ENCODE results near the gene ACKR2.
"Not testable (repeated sequence)": the region's sequence is repeated elsewhere in the genome, so short reads cannot be mapped to it uniquely, and the experiment has no call there.

Gene ACKR2

DNA sequence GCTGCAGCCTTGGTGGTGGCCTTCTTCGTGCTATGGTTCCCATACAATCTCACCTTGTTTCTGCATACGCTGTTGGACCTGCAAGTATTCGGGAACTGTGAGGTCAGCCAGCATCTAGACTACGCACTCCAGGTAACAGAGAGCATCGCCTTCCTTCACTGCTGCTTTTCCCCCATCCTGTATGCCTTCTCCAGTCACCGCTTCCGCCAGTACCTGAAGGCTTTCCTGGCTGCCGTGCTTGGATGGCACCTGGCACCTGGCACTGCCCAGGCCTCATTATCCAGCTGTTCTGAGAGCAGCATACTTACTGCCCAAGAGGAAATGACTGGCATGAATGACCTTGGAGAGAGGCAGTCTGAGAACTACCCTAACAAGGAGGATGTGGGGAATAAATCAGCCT lies 56.0 kb downstream of the ACKR2 start:
- FAIRE-seq = no peak

DNA sequence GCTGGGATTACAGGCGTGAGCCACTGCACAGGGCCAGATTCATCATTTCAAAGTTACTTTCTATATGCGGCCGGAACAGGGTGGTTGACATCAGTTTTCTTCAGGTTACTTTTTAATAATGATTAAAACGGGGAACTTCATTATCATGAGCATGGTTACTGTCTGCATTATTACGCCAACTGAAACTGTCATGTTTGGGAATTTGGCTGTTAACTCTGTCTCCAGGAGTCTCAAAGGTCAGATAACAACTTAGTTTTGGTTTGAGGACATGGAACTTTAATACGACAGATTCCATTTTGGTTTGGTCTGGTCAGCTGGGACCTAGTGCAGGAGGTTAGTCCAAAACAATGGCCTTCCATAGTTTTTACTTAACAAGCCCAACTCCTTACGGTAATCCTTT lies 57.9 kb downstream of the ACKR2 start:
- no peak for FAIRE-seq

DNA sequence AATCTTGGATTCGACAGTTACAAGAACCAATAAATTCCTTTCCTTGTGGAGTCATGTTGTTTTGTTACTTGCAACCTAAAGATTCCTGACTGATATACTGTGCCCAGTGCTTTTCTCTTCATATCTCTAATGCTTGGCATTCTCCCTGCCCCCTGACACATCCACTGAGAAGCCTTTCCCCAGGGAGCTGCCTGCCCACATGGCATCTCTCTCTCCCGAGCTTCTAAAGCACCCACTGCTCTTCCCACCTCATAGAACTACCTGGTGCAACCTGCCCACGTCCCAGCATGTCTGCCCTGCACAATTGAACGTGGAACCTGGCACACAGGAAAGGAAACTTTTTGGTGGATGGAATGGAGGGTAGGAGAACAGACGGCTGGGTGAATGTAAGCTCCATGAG lies 59.6 kb downstream of the ACKR2 start:
- no peak for FAIRE-seq

DNA sequence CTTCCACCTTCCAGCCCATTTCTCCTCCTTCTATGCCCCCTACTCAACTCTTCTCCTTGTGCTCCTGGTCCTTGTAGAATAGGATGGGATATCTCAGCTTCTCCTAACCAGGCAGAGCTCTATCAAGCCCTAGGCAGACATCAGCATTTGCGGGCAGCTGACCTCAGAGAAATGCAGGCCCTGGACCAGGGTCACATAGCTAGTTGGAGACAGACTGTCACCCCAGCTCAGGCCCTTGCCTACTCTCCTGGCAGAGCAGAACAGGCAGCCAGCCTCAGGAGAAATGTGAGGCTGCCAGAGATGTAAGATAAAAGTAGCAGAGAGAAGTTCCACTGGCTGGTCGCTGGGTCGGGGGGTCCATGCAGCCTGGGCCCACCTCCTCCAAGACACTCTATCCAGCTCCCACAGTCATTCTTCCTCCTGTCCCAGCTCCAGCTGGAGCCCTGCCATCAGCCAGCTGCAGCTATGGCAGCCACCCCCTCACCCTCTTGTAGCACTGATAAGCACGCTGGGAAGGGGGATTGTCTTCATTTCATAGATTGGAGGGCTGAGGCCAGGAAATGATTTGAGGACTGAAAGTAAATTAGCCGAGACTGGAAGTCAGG lies 62.4 kb downstream of the ACKR2 start:
- FAIRE-seq = no peak

DNA sequence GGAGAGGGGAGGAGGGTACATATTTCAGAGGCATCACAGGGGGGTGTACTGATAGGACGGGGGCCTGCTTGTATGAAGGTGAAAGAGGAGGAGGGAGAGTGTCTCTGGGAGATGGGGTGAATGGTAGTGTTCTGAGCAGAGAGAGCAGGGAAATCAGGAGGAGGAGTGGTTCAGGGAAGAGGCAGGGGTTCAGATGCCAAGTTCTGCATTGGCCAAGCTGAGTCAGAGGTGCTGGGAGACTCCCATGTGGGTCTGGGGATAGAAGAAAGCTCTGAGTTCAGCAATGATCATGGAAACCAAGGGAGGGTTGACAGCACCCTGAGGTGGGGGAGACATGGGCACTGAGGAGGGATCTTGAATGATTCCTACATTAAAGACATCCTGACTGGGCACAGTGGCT lies 63.5 kb downstream of the ACKR2 start:
- FAIRE-seq = no peak

DNA sequence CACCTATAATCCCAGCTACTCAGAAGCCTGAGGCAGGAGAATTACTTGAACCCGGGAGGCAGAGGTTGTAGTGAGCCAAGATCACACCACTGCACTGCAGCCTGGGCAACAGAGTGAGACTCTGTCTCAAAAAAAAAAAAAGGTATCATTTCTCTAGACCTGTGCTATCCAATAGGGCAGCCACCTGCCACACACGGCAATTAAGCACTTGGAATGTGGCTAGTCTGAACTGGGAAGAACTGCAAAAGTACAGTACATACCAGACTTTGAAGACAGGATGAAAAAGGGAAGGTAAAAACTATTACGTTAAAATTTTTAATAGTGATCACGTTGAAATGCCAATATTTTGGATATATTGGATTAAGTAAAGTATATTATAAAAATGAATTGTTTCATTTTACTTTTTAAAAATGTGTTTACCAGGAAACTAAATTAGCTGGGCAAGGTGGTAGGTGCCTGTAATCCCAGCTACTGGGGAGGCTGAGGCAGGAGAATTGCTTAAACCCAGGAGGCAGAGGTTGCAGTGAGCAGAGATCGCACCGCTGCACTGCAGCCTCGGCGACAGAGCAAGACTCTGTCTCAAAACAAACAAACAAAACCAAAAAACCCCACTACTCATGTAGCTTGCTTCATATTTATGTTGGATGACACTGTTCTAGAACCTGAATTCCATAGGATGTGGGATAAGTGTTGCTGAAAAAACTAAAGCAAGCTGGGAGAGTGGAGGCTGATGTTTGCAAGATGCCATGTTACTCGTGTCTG lies 64.2 kb downstream of the ACKR2 start:
- FAIRE-seq = no peak

DNA sequence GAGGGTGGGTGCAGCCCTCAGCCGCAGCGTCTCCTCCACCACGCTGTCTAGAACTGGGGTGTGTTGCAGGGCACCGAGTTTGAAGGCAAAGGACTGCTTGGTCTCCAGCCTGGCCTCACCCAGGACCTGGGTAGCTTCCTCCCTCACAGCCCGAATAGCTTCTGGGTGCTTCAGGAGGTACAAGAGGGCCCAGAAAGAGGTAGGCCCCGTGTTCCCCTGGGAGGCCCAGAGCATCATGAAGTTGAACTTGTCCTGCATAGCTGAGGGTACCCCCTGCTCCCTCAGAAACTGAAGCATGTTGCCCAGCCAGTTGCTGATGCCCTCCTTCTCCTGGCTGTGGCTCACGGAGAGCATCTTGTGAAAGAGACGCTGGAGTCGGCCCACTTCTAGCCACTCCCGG lies 65.5 kb downstream of the ACKR2 start:
- FAIRE-seq = no peak

DNA sequence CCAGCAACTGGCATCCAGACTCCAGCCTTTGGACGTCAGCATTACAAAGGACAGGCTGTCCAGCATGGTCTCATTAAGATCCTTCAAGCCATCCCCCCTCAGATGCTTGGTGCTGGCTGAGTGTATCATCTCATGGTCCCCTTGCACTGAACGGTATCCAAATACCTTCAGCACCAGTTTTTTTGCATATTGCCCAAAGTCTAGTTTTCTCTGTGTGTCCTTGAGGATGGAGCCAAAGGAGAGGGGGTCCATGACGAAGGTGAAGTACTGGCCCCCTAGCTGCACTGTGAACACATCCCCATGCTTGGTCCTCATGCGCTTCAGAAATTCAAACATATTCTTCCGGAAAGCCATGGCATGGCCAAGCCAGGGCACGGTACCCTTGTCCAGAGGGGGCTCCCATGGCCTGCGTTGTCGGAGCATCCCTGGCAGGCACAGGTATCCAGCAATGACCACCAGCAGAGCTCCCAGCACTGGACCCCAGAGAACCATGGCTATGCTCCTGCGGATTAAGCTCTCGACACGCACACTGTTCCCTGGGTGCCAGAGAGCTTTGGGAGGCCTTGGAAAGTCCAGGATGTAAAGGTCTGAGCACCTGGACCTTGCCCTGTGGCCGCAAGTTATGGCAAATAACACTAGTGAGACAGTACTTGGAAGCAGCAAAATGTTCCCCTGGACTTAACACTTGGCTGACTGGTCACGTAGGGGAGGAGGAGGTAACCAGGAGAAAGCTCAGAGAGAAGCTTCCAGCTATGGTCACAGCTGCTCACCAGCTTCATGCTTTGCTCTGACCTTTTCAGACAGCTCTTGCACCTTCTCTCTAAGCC lies 66.3 kb downstream of the ACKR2 start, which contains the start of gene CYP8B1:
Gene CYP8B1, minus strand, starts transcription at position 555 of the 827 bp plus-strand sequence. Its CDS starts 63 bp downstream, at position 492.
- FAIRE-seq = no peak

DNA sequence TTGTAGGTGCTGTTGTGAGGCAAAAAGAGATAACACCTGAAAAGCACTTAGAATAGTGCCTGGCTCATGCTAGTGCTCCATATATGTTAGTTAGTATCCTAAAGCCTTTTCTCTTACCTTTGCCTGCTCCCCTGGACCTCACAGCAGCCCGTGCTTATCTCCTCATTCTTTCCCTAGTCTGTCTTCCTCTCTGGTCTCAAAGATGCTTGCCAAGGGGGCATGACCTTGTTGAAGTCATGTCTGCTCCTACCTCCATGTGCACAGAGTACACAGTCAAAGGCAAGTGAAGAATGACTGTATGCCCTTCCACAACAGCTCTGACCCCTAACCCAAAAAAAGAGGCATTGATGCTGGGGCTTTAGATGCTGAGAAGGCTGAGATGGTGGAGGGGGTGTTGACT lies 67.2 kb downstream of the ACKR2 start:
- FAIRE-seq = no peak

DNA sequence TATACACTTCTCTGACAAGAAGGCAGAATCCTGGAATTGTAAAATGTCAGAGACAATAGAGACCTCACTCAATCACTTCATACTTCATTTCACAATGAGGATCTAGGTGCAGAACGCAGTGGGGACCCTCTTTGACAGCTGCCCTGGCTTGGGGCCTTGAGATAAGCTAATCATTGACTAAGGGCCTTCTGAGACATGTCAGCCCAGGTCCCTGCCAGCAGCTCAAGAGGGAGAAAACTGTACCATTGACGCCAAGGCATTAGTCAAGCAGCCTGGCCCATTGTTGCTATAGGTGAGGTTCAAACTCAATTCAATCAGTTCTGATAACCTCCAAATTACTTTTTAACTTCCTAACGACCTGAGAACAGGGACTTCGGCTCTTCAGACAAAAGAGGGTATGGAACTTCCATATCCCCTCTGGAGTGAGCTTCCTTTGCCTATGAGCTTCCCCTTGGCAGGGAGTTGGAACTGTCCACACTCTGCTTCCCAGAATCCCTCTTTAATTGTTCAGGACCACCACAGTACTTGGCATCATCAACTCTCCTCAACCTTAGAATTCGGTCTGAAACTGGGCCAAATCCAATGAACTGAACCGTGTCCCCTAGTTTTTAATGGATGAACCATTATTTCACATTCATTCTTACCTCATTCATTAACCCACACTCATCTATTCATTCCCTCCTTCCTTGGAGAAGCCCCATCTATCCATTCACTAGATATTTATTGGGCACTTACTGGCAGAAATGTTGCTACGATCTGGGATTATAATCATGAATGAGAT lies 67.9 kb downstream of the ACKR2 start:
- no peak for FAIRE-seq

DNA sequence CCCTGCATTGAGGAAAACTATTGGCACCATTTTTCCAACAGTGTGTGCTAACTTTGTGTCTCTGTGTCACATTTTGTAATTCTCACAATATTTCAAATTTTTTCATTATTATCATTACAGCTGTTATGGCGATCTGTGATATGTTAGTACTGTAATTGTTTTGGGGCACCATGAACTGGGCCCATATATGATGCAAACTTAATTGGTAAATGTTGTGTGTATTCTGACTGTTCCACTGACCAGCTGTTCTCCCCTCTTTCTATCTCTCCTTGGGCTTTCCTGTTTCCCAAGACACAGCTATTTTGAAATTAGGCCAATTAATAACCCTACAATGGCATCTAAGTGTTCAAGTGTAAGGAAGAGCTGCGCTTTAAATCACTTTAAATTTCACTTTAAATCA lies 68.6 kb downstream of the ACKR2 start:
- FAIRE-seq = no peak

DNA sequence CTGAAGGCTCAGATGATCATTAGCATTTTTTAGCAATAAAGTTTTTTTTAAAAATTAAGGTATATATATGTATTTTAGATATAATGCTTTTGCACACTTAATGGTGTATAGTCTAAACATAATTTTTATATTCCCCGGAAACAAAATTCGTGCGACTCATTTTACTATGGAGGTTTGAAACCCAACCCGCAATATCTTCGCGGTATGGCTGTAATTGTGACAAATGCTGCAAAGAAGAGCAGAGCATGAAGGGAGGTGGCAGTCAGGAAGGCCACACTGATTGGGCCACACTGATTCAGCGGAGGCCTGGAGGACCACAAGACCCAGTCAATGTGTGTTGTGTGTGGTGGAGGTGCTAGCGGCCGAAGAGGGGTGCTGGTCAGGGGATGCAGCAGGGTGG lies 70.9 kb downstream of the ACKR2 start:
- FAIRE-seq = no peak

DNA sequence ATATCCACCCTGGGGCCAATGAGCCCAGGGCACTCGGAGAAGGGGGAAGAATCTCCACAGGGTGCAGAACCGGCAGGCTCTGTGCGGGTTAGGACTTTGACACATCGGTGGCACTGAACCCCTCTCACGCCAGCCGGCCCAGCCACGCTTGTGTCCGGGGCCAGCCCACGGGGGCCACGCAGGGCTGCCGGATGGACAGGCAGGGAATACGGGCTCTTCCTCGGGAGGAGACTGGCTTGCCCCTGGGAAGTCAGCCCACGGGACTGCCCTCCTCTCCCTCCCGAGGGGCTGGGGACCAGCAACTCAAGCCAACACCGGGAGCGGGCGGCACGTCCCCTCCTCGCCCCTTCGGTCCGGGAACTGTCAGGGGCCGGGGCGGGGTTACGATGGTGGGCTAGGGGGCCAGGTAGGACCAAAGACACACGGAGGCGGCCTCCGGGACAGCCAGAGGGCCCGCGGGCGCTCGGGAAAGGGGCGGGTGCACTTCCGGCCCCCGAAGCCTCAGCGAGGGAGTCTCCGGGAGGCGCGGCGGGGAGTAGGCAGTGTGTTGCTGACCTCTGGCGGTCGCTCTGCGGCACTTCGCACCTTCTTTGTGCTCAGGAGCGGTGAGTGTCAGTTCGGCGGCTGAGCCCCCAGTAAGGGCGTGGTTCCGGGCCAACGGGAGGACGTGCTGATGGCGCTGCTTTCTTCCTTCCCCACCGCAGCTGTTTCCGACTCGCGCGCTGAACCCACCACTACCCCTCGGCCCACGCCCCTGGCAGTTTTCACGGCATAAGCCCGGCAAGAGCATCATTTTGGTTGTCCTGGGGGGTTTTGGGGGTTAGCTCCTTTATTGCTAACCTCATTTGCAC lies 71.6 kb downstream of the ACKR2 start:
- FAIRE-seq = no peak

DNA sequence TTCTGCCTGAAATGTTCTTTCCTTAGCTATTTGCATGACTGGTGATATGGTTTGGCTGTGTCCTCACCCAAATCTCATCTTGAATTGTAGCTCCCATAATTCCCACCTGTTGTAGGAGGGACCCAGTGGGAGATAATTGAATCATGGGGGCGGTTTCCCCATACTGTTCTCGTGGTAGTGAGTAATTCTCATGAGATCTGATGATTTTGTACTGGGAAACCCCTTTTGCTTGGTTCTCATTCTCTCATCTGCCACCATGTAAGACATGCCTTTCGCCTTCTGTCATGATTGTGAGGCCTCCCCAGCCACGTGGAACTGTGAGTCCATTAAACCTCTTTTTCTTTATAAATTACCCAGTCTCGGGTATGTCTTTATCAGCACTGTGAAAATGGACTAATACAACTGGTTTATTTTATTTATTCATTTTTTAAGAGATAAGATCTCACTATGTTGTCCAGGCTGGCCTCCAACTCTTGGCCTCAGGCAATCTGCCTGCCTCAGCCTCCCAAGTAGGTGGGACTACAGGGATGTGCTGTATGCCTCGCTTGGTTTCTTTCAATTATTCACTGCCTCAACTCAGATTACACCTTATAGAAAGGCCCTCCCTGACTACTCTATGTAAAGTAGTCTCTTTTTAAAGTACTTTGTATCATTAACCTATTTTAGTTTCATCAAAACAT lies 74.1 kb downstream of the ACKR2 start:
- FAIRE-seq = not testable (repeated sequence)

DNA sequence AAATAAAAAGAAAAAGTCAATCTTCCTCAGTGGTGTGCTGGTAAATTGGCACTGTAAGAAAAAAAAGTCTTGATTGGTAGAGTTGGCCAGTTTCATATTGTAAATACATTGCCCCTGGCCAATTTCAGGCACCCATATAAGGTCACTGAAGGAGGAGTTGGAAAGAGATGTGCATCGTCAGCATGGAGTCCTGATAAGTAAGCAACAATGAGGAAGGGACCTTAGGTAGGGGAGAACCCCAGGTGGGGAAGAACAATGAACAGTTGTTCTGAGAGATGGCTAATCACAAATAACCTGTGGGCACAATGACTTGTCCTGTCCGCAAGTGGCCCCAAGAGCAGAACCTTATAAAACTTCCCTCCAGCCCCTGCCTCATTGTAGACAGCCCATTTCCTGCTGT lies 75.1 kb downstream of the ACKR2 start:
- FAIRE-seq = no peak

DNA sequence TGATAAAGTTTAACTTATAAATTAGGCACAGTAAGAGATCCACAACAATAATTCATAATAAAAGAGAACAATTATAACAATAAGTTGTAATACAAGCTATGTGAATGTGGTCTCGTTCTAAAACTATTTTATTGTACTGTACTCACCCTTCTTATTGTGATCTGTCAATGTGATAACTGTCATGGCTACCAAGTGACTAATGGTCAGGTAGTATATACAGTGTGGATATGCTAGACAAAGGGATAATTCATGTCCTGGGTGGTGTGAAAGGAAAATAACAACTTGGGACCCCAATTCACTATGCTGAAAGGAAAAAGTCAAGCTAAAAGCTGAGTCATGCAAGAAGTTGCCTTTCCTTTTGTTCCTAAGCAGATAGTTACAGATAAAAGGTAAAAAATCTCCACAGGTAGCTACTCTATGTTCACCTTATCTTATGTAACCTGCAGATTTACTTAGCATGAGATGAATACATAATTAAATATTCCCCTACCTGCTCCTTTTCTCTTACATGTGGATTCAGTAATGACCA lies 77.1 kb downstream of the ACKR2 start:
- FAIRE-seq = no peak

DNA sequence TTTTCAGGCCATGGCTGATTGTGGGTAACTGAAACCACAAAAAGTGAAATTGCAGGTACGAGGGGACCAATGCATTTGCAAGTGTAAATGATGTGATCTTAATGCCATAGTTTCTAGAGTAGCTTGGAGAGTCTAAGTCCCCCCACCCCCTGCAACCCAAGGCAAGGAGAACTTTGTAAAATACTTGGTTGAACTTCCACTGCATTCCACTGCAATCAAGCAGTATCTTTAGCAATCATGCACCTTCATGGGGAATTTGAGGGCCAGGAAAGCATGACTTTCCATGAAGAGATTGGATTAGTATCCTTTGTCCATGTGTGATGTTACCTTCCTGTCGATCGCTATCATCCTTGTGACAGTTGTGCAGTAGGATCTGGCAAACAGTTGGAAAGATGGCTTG lies 77.8 kb downstream of the ACKR2 start:
- no peak for FAIRE-seq

DNA sequence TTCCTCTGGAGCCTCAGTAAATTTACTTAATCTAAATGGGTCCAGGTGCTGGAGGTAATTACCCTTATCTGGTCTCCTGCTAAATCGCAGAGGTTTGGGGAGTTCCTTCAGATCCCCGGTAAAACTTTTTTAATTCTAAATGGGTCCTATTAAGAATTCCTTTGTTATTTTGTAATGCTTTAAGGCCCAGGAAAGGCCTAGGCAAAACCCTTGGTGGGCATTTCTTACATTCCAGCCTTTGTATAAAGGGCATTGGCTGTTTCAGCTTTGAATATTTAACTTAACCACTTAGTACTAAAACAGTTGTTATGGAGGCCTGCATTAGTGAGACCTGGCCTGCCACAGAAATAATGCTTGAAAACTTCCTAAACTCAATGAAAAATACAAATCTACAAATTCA lies 81.8 kb downstream of the ACKR2 start:
- FAIRE-seq = no peak

DNA sequence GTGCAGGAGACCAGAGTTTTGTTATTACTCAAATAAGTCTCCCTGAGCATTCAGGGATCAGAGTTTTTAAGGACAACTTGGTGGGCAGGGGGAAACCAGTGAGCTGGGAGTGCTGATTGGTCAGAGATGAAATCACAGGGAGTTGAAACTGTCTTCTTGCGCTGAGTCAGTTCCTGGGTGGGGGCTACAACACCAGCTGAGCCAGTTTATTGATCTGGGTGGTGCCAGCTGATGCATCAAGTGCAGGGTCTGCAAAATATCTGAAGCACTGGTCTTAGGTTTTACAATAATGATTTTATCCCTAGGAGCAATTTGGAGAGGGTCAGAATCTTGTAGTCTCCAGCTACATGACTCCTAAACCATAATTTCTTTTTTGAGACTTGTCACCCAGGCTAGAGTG lies 82.9 kb downstream of the ACKR2 start:
- FAIRE-seq = no peak

DNA sequence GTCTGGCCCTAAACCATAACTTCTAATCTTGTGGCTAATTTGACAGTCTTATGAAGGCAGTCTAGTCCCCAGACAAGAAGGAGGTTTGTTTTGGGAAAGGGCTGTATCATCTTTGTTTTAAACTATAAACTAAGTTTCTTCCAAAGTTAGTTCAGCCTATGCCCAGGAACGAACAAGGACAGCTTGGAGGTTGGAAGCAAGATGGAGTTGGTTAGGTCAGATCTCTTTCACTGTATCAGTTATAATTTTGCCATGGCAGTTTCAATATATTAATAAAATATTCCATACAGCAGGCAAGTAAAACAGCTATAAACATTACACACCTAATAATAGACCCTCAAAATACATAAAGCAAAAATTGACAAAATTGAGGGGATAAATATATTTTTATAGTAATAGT lies 83.6 kb downstream of the ACKR2 start:
- FAIRE-seq = no peak

Data from TTC549 (cell line).